NCI-H2081 (cell line): ENCODE data around the gene SCYGR7.
"Not testable (repeated sequence)": the region's sequence is repeated elsewhere in the genome, so short reads cannot be mapped to it uniquely, and the experiment has no call there.

ENCODE experiments used
- DNase-seq, 2 experiments: peaks; one replicate each; lab custom pipeline; 2025; lab: John Stamatoyannopoulos, UW

SCYGR7 gene, protein sequence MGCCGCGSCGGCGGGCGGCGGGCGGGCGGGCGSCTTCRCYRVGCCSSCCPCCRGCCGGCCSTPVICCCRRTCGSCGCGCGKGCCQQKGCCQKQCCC

DNA sequence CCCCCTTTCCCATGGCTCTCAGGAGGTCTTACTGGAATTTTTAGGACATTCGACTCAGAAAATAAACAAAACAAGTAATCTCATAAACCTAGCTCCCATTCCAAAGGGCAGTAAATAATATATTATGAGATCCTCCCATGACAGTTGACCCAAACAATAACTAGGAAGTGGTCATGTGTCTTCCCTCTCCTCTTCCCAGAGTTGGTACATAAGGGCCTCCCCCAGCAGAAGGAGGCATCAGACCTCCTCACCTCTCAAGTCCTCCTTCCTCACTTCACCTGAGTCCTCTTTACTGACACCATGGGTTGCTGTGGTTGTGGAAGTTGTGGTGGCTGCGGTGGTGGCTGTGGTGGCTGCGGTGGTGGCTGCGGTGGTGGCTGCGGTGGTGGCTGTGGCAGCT lies at the start of gene SCYGR7:
TSS of gene SCYGR7 (plus strand) at position 301 of the 400 bp plus-strand sequence. CDS start at position 301, 0 bp downstream.
- DNase-seq: no peak

DNA sequence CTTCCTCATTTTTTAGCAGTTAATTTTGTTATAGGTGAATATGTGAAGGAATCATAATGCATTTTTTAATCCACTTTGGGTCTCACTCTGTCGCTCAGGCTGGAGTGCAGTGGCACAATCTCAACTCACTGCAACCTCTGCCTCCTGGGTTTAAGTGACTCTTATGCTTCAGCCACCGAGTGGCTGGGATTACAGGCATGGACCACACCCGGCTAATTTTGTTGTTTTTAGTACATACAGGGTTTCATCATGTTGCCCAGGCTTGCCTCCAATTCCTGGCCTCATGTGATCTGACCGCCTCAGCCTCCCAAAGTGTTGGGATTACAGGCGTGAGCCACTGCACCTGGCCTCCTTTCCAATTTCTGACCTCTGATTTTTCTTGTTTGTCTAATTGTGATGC lies 43.9 kb upstream of the SCYGR7 start:
- DNase-seq: no peak

DNA sequence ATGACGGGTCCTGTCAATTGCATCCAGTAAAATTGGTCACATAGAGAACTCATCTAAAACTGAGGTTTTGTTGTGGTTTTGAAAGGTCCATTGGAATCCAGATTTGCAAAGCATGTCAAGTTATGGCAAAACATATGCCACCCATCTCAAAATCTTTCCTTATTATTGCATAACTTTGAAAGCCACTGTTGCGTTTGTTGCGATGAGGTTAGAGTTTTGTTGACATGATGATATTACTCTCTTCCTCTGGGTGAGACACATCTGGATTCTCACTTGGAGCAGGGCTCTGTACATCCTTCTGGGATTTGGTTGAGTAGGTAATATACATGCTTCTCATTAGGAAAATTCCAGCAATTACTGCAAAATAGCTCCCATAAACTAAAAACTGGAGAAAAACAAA lies 40.9 kb upstream of the SCYGR7 start:
- DNase-seq: no peak

DNA sequence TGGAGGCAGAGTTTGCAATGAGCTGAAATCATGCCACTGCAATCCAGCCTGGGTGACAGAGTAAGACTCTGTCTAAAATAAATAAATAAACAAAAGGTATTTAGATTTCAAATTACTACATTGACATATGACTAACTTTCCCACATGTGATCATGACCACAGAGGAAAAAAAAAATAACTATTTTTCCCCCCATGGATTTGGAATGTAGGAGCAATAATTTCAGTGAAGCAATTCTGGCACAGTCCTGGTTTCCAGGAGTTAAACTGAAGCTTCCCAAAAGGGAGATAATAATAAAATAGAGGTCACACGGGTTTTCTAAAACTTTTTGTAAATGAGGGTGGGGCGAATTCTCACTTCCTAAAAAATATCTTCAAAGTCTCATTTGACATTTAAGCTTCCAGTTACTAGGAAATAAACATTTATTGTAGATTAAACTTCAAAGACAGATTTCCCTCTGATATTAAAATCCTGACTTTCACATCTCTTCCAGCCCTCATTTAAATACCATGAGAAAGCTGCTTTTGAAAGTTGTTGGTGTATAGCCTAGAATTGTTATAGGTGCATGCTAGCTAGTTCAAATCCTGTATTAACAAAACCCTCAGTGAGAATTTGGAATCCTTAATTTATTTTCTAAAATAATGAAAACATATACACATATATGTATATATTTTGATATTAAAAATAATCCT lies 31.0 kb upstream of the SCYGR7 start:
- DNase-seq: no peak

DNA sequence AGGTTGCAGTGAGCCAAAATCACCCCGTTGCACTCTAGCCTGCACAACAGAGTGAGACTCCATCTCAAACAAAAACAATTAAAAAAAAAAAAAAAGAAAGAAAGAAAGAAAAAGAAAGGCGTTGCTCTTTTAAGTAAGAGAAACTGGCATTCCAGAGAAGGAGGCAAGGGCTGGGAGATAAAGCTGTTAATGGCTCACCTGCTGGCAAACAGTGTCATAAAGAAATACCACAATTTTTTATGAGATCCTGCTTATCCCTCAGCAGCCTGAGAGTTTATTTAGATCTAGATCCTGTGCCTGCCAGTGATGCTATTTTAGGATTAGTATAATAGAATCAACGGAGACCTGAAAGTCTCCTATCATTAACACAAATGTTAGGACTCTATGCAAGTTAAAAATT lies 26.6 kb upstream of the SCYGR7 start:
- DNase-seq: no peak

DNA sequence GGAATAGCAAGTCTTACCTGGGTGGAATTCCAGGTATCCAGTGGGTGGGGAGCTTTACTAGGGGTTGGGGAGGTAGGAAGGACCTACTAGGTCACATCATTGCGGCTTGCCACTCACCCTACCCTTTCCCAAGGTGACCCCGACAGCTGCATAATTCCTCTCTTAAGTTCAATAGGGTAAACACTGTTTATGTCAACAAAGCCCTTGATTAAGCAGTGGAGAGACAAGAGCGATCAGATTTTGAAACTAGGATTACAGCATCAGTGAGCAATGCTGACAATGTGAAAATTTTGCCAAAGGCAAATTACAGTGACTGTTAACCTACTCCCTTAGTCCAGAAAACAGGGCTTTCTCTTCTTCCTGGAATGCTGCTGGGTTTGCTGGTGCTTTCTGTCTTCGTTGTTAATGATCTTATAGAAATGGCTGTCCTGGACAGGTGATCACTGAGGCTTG lies 24.8 kb upstream of the SCYGR7 start:
- no peak for DNase-seq

DNA sequence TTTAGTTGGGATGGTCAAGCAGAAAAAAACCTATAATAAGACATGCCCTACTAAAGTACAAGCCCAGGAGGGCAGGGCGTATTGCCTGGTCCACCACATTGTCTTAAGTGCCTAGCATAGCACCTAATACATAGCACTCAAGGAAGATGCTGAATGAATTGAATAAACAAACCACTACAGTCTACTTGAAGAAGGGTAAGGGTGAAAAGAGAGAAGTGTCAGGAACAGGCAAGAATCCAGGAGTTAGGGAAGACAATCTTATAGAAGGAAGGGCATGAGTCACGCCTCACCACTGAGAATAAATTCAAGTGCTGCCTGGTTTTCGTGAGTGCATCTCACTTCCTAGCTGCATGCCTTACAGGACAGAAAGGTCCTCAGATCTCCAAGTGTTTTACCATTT lies 24.2 kb upstream of the SCYGR7 start:
- no peak for DNase-seq

DNA sequence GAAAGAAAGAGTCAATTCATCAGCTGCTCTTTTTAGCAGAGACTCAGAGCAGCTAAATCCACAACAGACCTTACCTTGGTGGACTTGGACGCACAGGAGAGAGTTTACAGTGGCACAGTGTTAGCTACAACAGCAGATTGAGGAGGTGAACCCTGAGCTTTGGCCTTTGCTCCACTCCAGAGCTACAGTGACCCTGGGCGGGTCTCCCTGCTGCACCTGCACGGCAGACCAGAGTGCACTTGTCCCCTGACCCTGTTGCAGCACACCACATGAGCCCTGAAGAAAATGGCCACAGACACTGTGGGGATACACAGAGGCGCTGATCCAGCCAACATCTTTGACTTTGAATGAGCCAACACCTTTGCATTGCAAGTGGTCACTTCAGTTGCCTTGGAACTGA lies 21.3 kb upstream of the SCYGR7 start:
- DNase-seq: no peak

DNA sequence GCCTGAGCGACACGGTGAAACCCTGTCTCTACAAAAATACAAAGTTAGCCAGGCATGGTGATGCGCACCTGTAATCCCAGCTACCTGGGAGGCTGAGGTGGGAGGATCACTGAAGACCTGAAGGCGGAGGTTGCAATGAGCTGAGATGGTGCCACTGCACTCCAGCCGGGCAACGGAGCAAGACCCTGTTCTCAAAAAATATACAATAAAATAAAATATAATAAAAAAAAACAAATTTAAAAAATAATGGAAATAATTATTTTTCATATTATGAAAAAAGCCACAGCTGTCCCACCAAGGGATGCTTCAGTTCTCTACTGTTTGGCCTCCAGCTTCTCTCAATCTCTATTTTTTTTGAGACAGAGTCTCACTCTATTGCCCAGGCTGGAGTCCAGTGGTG lies 20.7 kb upstream of the SCYGR7 start:
- DNase-seq: no peak

DNA sequence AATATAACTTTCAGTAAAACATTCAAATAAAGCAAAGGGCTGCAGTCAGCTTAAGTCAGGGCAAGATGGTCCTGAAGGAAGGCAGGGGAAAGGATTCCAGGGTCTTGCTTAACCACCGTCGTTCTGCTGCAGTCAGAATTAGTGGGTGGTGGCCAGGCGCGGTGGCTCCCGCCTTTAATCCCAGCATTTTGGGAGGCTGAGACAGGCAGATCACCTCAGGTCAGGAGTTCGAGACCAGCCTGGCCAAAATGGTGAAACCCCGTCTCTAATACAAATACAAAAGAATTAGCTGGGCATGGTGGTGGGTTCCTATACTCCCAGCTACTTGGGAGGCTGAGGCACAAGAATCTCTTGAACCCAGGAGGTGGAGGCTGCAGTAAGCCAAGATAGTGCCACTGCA lies 17.1 kb upstream of the SCYGR7 start:
- no peak for DNase-seq

DNA sequence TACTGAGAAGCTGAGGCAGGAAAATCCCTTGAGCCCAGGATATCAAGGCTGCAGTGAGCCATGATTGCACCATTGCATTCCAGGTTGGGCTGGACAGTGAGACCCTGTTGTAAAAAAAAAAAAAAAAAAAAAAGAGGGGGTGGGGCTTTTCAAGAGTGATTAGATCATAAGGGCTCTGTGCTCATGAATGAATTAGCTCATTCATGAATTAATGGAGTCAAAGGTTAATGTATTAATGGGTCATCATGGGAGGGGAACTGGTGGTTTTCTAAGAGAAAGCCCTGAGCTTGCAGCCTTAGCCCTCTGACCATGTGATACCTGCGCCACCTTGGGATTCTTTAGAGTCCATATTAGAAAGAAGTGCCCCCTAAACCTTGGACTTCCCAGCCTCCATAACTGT lies 14.8 kb upstream of the SCYGR7 start:
- DNase-seq: no peak

DNA sequence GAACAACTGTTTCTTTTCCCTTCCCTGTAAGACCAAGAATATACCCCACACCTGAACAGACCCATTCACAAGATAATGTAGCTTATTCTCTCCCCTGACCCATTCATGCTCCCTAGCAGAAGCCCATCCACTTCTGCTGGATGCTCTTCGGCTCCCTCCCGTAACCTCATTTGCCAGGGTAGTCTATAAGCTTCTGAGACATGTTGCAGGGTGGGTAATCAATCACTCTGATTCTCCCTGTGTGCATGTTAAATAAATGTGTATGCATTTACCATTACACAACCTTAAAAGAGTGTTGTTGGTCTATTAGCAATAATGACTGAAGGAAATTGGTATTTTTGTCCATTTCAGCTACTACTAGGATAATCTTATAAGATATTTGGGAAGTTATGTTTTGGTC lies 11.6 kb upstream of the SCYGR7 start:
- no peak for DNase-seq

DNA sequence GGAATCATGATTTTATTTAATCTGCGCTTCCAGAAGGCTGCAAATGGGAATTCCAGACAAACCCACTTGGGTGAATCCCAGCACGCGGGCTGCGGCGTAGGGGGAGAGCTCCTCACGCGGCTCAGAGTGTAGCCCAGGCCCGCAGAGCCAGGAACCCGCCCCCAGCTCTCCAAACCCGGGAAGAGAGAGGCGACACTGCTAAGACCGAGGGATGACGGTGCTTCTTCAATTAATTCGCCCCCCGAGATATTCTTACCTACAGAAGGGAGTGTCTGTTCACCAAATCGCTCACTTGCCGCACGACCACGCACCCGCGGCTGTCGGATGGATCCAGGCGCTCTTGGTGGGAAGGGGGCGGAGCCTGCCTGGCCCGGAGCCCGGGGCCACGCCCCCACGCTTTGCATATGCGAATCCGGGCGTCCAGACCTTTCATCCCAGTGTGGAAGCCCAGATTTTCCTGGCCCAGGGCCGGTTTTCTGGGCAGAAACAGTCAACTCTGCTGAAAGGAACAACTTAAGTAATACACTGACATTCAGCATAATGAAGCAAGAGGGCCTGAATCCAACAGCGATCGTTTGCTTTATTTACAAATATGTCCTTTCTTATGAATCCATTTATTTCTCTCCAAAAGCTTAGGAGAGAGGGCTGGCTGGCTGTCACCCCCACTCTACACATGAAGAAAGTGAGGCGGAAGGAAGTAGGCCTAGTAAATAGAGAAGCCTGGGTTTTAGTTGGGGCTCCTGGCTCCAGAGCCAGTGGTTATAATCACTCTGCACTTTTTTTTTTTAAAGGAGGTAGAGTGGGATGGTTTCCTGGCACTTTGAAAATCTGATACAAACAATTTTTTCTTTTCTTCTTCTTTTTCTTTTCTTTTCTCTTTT lies 10.2 kb upstream of the SCYGR7 start, which contains the start of gene SLC19A3:
TSS of gene SLC19A3 (minus strand) at position 342 of the 881 bp plus-strand sequence. CDS start 15,710 bp downstream, outside the sequence.
- DNase-seq: peak; percentile 4 to 39

DNA sequence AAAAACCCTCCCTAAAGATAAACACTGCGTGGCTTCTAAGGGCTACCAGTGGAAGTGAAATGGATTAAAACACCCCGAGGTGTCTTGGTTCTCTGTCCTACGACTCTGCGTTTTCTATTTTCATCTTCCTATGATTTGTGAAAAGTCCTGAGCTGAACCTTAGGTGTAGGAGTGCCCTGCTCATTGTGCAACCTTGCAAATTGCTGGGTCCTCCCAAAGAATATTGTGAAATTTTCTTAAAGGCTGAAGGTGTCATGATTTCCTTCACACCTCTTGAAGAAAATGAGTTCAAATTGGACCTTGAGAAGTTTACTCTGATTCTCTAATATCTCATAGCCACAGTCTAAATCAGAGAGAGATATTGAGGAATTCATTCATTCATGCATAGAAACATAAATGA lies 8.5 kb upstream of the SCYGR7 start:
- DNase-seq: no peak

DNA sequence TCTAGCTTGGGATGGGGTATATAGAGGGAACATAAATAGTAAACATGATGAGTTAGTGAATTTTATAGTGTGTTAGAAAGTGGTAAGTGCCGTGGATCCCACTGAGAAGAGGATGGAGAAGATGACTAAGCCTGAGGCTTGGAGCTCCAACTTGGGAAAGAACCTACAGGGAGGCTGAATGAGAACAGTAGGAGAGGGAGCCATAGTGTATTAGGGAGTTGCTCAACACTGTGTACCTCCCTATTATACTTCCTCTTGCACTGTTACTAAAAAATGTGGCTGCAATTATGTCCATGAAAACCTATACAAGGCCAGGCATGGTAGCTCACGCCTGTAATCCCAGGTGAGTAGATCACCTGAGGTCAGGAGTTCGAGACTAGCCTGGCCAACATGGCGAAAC lies 7.5 kb upstream of the SCYGR7 start:
- DNase-seq: no peak

DNA sequence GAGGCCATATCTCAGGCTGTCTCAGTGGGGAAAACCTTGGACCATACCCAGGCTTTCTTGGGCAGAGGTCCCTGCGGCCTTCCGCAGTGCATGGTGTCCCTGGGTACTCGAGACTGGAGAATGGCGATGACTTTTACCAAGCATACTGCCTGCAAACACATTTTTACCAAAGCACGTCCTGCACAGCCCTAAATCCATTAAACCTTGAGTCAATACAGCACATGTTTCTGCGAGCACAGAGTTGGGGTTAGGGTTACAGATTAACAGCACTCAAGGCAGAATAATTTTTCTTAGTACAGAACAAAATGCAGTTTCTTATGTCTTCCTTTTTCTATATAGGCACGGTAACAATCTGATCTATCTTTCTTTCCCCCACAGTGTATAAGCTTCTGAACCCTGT lies 5.3 kb upstream of the SCYGR7 start:
- DNase-seq: not testable (repeated sequence)

DNA sequence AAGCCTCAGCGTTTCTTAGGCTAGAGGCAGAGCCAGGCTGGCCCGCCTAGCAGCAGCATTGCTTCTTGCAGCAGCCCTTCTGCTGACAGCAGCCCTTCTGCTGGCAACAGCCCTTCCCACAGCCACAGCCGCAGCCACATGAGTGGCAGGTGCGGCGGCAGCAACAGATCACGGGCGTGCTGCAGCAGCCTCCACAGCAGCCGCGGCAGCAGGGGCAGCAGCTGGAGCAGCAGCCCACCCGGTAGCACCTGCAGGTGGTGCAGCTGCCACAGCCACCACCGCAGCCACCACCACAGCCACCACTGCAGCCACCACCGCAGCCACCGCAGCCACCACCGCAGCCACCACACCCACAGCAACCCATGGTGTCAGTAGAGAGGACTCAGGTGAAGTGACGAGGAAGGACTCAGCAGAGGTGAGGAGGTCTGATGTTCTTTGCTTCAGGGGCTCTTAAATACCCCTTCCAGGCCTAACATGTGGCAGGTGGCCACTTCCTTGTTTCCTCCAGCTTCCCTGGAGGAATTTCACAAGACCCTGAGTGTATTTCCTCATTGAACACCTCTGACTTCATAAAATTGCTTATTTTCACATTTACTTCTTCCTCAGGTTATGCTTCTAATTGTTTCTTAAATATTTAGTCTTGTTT lies 3.6 kb upstream of the SCYGR7 start, which contains the start of gene SCYGR6:
TSS of gene SCYGR6 (minus strand) at position 364 of the 646 bp plus-strand sequence. CDS start at position 364, 0 bp downstream.
- no peak for DNase-seq

DNA sequence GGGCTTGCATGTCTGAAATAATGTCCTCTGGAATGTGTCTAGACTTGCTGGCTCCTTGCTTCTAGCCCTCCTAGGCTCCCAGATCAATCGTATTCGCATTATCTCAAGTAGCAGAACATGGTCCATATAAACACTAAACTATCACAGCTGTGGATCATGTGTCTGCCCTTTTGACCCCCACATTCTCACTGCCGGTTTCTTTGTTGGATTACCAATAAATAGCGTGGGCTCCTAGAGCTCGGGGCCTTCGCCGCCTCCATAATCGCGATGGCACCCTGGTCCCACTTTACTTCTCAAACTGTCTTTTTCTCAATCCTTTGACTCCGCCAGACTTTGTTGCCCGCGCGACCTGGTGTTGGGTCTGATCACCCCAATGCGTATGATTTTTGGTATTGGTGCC lies 11.2 kb downstream of the SCYGR7 start:
- DNase-seq: no peak

DNA sequence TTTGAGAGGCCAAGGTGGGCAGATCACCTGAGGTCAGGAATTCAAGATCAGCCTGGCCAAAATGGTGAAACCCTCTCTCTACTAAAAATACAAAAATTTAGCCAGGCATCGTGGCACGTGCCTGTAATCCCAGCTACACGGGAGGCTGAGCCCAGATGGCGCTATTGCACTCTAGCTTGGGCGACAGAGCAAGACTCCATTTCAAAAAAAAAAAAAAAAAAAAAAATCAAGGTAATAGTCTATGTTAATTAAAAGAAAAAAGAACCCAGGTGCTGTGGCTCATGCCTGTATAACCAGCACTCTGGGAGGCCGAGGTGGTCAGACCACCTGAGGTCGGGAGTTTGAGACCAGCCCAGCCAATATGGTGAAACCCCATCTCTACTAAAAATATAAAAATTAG lies 12.6 kb downstream of the SCYGR7 start:
- DNase-seq: not testable (repeated sequence)

DNA sequence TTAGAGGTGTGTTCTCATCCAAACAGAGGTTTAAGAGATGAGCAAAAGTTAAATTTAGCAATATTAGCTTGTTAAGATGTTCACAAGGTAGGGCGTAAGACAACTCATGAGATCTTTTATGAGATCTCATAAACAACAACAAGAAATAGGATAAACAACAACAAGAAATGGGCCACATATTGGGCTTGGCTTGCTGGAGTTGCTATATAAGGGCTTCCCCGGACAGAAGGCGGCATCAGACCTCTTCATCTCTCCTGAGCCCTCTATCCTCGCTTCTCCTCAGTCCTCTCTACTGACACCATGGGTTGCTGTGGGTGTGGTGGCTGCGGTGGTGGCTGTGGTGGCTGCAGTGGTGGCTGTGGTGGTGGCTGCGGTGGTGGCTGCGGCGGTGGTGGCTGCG lies 17.5 kb downstream of the SCYGR7 start, which contains the start of gene SCYGR8:
TSS of gene SCYGR8 (plus strand) at position 301 of the 400 bp plus-strand sequence. CDS start at position 301, 0 bp downstream.
- no peak for DNase-seq

DNA sequence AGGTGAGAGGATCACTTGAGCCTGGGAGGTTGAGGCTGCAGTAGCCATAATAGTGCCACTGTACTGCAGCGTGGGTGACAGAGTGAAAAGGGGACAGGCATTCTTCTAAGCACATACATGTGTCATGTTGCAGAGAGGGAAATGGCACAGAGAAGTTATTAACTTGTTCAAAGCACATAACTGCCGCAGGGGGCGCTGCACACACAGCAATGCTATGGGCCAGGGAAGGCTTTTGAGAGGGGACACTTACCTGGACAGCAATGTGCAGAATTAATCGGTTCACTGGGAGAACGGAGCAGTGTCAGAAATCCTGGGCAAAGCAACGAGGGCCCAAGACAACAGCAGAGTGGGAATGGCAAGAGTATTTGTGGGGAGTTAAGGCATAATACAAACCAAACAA lies 19.9 kb downstream of the SCYGR7 start:
- DNase-seq: no peak

DNA sequence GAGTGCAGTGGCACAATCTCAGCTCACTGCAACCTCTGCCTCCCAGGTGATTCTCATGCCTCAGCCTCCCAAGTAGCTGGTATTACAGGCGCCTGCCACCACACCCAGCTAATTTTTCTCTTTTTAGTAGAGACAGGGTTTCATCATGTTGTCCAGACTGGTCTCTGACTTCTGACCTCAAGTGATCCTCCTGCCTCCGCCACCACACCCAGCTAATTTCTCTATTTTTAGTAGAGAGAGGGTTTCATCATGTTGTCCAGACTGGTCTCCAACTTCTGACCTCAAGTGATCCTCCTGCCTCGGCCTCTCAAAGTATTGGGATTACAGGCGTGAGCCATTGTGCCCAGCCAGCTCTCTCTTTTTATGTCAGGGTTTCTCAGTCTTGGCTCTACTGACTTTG lies 28.1 kb downstream of the SCYGR7 start:
- not testable (repeated sequence) for DNase-seq
